Testis (tissue), 2 donors: ENCODE data around the gene HYDIN.

Experiments
- CTCF ChIP-seq, 3 experiments: fragments of 450-650 bp in 2 of 3; fragments of 200-600 bp in 1 of 3; sonication (generic) in 1 of 3; IDR thresholded peaks; one replicate each; pipeline ENCODE4 v1.5.1; 2016 to 2019; ENCODE audit warnings: antibody characterized with exemption in 3 of 3, mild to moderate bottlenecking in 2 of 3, moderate library complexity in 1 of 3
- POLR2A ChIP-seq: fragments of 450-650 bp; IDR thresholded peaks from one replicate; pipeline ENCODE4 v1.6.1; 2017; ENCODE audit warnings: antibody characterized with exemption, mild to moderate bottlenecking, moderate library complexity

DNA sequence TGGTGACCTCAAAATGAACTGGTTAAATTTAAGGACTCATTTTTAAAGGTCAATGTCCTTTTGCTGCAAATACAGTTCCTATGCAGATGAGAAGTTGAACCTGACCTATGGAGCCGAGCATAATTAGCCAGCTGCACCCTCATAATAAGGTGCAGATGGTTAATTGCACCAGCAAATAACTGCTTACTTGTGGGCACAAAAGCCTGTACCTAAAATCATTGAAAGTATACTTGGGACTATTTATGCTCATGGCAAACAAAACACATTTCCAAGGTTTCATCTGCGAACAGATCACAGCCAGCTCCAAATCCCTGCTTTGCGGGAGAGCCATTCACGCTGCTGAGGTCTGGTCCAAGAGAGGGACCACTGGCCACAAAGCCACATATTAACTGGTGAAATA is 13.0 kb downstream of the HYDIN start:
- no peak for TF ChIP-seq POLR2A
- TF ChIP-seq CTCF (IDR thresholded peaks at IDR 0.05) = no peak
